HG03439 (cell line): ENCODE data around the gene RBP2.

Experiments
- ATAC-seq: cut with Tn5 transposase; IDR thresholded peaks from one replicate; pipeline ENCODE4 v1.9.1; 2021; ENCODE audit warnings: mild to moderate bottlenecking, moderate library complexity; ENCODE audit not compliant: unreplicated experiment

RBP2 gene

DNA sequence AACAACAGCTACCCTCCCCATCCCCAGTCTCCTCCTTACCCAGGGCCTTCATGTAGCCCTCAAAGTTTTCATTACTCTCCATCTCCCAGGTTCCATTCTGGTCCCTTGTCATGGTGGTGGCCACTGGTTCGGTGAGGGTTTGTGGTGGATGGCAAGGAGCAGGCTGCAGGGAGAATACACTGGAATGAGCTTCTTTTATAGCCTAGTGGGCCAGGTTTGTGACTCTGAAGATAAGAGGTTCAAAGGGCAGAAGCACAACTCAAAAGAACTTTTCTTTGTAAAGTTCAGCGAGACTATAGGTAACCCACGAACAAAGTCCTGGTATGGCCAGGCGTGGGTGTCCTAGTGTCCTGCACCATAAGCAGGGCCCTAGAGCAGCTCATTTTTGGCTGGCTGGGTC lies at the start of gene RBP2:
RBP2 (minus strand) TSS at position 169 of the 400 bp plus-strand sequence; CDS start at position 112, 57 bp downstream.
- no peak for ATAC-seq

DNA sequence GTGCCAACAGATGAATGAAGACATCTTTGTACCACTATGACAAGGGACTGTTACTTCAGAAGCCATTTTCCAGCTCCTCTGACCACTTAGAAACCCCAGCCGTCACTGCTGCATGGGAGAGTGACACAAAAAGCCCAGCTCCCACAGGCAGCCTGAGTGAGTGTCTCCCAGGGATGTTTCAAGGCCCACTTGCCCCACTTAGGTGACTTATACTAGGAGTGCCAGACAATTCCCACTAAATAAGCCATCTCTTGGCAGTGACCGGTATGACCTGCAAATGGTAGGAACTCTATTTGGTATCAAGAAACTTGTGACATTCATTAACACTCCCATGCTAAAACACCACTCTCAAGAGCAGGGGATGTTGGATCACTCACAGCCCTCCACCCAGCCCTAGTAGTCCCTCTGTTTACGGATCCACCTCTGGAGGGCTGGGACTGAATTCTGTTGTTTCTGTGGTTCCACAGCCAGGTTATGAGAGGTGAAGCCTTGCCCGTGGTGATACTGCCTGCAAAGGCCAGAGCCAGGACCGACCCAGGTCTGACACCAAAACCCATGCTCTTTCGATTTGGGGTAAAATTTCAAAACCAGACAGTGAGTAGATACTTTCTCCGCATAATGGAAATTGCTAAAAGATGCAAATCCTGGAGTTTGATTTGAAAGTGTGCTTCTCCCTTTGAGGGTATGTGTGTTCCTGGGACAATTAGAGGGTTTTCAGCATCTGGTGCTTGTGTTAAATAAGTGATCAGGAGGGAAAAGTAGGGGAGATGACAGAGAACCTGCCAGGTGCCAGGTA lies 48.7 kb upstream of the RBP2 start:
- ATAC-seq: no peak

DNA sequence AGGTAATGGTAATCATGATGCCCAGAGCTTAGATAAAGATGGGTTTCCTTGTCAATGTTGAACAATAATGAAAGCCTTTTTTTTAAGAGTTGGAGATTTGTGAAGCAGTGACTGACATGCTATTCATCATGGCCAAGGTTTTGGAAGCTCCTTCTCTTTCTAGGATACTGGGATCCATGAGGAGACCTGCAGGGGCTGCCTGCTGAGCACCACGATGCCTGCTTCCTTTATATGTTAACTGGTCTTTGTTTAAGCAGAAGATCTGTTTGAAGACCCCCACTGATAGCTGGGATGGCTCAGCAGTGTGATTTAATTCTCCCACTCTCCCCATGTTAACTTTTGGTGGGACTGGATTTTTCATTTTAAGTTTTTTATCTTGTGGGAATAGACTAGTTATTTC lies 47.4 kb upstream of the RBP2 start:
- ATAC-seq: no peak

DNA sequence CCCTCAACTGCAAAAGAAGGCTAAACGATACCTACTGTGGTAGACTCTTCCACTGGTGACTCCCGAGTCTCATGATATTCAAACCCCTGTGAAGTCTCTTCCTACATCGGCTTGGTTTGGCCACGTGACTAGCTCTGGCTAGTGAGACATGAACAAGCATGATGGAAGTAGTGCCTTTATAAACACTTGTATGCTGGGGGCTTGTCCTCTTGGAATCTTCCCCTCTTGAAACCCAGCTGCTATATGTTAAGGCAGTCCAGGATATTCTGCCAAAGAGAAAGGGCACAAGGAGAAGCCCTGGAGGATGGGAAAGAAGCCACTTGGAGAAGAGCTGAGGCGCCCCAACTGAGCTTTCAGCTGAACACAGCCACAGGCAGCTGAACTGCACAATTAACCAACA lies 46.9 kb upstream of the RBP2 start:
- ATAC-seq: no peak

DNA sequence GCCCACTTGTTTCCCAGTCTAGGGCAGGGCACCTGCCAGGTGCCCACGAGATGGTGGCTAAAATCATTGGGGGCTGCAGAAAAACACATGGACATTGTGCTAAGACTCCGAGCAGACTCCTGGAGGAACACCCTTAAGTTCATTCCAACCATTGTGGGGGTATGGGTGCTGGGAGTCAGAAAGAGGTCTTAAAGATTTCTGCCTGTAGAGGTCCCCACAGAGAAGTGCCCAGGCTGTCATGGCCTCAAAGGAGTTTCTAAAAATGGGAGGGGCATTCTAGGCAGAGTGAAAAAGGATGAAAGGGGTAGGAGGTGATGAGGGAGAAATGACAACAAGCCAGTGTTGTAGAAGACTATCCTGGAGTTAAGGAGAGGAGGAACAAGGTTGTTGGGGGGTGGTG lies 46.1 kb upstream of the RBP2 start:
- ATAC-seq: no peak

DNA sequence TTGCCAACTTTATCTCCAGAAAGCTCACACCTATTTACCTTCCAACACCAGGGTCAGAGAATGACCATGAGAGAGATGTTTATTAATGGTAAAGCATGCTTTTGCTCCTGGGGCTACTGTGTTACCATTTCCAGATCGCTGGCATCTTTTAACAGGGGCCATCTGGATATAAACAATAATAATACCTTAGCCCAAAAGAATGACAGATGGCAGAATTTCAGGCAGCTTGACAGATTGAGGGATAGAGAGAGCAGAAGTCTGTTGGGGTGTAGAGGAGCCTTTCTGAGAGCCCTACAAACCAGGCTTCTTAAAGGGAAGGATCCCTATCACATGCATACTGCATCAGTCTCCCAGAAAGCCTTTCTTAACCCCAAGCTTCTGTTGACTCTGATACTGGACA lies 45.5 kb upstream of the RBP2 start:
- ATAC-seq: no peak

DNA sequence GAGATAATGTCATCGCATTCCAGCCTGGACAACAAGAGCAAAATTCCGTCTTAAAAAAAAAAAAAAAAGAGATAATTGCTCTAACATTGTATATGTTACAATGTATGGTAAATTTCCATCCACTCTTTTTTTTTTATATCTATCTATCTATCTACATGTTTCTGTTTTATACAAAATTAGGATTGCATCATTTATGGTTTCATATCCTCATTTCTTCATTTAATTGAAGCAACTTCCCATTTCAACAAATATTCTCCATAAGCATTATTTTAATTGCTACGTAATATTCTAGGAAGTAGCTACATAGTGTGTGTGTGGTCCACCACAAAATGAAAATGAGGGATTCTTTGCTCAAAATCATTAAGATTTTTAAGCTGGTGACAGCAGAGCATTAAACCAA lies 44.8 kb upstream of the RBP2 start:
- ATAC-seq: no peak

DNA sequence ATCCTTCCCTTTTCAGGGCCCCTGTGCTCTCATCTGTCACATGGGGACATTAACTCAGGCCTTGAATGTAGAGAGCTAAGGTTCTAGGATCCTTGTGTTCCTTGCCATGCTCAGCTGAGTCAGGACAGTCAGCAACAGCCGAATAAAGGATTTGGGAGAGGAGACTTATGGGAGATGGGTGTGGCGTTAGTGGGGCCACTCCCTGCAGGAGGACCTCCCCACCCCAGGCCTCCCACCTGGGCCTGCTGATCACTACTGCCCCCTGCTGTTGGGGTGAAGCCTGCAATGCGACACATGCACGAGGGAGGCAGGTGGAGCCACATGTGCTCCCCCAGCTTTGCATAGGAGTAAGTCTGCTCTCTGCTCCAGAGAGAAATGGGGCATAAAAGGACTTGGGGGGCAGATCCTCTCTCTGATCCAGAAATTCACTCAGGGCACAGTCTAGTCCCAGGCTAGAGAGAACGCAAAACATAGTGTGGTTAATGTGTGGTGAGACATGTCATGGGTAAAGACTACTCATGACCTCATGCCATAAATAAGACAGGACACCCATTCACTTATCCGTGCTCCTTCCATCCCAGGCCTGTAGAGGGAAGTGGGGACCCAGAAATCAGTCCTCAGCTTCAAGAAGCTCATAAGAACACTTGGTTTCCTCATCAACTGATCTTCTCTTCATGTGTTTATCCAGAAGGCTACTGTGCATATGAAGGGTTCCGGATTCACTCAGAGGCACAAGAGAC lies 43.9 kb upstream of the RBP2 start:
- ATAC-seq: no peak

DNA sequence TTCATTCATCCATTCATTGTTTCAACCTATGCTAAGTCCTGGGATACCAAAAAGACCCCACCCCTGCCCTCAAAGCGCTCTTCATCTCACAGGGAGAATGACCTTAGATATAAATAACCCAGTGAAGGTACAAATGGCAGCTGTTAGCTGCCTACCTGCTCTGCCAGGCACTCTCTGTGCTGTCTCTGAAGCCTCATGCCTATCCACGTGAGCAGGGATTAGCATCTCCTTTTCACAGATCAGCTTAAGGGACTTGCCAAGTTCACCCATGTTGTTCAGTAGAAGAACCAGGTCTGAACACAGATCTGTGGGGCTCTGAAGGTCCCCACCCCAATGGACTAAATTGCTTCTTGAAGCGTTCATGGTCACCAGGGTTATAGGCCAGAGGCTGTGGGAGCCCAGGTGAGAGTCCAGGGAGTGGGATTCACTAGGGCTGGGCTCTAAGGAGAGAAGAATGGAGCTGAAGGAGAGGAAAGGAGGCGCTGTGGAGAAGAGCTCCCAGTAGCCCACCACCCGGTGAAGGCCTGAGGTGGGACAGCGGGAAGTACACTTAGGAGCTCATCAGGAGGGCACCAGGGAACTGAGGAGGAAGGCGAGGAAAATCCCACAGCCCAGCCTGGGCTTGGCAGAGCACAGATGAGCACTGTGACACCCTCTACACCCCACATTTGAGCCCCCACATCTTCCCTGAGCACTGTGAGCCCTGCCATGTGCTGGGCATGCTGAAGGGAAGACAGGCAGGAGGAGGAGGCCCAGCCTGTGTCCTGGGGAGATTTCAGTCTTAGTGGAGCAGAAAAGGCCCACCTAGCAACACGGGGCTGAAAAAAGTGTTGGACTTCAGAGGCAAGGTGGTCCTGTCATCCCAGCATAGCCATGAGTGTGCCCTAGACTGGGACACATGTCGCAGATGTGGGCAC lies 42.9 kb upstream of the RBP2 start:
- no peak for ATAC-seq

DNA sequence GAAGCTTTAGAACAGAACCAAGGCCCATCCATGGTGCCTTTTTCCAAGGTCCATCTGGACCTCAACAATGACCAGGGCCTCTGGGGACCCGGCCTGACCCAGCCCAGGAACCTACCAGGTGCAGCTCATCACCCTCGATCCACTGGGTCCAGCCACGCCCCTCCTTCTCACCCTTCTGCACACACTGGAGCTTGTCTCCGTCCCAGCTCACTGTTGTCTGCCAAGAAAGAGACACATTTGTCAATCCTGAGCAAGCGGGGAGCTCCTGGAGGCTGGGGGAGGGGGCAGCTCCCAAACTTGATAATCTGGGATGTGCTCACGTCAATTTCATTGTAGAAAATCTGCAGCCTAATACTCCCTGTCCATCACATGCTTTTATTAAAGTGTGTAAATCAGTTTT lies 42.0 kb upstream of the RBP2 start:
- no peak for ATAC-seq

DNA sequence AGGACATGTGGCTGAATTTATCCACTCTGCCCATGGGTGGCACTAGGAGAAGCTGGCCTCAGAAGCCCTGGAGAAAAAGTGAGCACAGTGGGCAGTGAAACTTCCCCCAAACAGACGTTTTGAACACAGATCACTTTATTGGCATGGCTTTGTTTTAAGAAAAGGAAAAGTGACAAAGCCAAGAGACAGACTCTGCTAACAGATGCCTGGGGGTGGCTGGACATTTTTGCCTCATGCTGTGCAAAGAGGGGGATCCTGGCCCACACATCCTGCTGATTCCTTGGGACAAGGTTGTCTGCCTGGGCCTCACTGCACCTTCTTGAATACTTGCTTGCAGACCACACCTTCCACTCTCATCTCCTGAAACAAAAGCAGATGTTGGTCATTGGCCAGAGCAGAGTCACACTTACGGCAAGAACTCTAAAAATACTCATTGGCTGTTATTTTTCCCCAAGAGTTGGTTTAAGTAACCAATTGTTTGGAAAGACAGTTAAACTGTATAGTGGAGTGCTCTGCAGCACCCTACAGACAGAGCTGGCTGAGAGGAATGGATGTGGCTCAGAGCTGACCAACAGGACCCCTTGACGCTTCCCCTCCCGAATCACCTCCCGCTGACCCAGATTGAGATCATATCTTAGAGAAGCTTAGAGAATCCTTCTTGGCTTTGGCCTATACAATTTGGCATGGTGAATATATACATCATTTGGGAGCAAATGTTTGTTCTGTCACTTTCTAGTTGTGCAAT lies 41.2 kb upstream of the RBP2 start:
- no peak for ATAC-seq

DNA sequence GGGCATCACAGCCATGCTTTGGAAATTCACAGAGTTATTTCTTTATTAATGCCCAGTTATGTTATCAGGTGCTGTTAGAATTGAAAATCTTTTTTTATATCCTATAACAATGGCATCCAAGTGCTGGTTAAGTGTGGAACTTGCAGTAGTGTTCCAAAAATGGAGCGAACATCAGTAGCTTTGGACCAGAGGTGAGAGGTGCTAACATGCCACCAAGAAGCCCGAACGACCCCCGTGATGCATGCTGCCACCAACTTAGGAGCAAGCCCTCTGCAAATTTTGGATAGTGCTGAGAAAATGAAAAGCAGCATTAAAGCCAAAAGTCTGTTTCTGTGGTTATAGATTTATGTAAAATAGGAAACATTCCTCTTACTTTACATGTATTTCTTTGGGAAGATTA lies 38.4 kb upstream of the RBP2 start:
- ATAC-seq: no peak

DNA sequence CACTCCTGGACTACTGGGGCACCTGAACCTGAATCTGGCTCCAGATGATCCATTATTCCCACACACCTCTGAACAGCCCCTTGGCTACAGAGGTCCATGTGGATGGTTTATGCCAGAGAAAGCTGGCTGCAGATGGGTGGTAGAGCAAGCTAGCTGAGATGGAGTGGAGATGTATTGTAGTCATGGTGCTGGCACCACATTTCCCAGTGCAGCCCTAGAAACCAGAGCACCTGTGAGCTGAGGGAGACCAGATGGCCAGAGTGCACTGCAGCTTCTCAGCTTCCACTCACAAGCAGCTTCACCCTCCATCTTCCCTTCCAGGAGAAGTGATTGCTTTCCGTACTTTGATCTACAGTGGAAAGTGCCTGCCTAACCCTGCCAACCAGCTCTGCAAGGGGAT lies 33.3 kb upstream of the RBP2 start:
- ATAC-seq: no peak

DNA sequence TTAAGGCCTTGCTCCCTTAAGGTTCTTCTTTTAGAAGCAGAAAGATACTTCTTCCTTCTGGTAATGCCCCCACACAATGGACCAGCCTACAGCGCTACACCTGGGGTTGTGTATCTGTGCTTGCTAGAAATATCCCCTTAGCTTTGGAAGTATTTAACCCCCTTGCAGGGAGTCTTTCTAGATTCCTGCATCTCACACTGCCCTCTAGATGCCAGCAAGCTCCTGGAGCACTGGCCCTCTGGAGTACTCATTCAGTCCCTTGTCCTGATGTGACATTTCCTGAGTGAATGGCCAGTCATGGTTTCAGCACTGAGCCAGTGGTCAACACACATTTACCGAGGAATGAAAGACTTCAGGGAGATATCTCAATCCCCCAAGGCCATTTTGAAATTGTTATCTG lies 30.4 kb upstream of the RBP2 start:
- ATAC-seq: no peak

DNA sequence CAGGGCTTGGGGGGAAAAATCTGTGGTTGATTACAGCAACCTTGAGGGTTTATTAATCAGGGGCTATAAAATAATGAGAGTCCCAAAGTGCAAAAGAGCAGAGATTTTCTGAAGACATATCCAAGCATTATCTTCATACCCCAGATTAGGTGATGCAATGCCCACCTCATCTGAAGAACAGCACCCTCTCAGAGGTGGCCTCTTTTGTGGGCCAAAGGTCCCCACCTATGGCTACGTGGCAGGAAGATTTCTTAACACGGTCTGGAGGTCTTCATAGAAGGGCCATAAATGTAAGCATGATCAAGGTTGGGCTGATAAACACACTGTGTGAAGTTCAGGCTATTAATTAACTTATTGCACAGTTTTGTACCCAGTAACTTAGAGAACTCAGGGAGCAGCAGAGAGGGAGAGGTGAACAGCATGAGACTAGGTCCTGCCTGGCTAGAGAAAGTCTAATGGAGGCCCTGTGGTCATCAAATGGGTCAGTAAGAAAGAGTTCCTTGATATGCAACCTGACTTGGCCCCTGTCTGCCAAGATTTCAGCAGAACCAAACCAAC lies 29.6 kb upstream of the RBP2 start:
- no peak for ATAC-seq

DNA sequence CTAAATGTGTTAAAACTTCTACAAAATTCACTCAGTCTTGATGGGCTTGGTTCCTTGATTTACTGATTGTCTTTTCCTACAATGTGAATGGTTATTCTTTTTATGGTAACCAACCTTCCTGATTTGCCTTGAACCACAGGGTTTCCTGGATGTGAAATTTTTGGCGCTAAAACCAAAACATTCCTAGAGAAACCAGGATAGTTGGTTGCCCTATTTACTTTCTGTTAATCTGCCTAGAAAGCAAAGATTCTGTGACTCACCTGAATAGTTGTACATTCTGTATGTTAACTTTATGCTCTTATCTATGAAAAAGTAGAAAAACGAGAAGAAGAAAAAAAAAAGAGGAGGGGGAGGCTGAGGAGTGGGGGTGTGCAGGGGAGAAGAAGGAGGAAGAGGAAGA lies 23.2 kb upstream of the RBP2 start:
- ATAC-seq: no peak

DNA sequence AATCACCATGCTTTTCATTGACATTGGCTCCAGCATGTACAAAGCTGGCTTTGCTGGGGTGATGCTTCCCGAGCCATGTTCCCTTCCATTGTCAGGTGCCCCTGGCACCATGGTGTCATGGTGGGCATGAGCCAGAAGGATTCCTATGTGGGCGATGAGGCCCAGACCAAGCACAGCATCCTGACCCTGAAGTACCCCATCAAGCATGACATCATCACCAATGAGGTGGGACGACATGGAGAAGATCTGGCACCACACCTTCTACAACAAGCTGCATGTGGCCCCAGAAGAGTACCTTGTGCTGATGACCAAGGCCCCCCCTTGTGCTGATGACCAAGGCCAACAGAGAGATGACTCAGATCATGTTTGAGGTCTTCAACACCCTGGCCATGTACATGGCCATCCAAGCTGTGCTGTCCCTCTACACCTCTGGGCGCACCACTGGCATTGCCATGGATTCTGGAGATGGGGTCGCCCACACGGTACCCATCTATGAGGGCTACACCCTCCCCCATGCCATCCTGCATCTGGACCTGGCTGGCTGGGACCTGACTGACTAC lies 17.6 kb upstream of the RBP2 start:
- ATAC-seq: no peak

DNA sequence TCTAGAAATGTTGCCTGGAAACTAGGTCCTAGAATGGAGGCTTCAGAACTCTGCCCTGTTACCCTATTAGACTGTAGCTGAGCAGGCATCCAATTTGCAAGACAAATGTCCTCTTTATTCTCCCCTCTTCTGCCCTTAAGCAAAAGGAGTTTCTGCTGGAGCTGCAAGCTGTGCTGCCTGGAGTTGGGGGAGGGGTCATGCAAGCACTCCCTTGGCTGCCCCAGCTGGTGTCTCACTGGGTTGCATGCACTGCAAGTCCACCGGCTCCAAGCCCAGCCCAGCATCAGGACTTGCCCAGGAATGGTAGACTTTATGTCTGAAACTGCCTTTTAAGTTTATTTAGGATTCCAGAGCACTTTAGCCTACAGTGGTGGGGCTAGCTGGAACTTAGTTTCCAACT lies 15.7 kb upstream of the RBP2 start:
- ATAC-seq: no peak

DNA sequence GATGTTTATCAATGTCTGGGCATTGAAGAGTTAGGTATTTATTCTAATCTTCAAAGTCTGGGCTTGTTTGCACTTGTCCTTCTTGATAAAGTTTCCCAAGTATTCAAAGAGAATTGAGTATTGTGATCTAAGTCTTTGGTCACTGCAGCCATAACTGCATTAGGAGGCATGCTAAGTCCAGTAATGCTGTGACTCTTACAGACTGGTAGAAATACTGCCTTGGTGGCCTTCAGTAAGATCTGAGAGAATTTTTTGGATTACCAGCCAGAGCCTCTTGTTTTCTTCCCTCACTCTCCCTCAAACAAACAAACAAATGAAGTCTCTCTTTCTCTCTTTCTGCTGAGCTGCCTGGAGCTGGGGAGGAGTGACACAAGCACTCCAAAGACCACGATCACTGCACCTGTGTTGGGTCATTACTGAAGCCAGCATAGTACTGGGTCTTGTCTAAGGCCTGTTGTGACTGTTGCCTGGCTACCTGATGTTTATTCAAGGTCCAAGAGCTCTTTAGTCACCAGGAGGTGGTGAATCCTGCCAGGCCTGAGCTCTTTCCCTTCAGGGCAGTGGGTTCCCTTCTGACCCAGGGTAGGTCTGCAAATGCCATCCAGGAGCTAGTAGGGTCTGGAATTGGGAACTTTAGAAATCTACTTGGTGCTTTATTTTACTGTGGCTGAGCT lies 14.8 kb upstream of the RBP2 start:
- ATAC-seq: no peak

DNA sequence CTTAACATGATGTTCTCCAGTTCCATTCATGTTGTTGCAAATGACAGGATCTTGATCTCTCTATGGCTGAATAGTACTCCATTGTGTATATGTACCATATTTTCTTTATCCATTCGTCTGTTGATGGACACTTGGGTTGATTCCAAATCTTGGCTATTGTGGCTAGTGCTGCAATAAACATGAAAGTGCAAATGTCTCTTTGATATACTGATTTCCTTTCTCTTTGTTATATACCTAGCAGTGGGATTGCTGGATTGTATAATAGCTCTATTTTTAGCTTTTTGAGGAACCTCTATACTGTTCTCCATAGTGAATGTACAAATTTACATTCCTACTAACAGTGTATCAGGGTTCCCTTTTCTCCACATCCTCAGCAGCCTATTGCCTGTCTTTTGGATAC lies 5.9 kb upstream of the RBP2 start:
- no peak for ATAC-seq
